H9 (cell line): ENCODE results near the gene BCAS3. TPM values are rescaled to one million over a fixed set of nuclear protein-coding genes. Genes with fewer than 3 reads are reported as not detected.
"Not testable (repeated sequence)": the region's sequence is repeated elsewhere in the genome, so short reads cannot be mapped to it uniquely, and the experiment has no call there.

Experiments
- DNase-seq: peaks from one replicate; pipeline ENCODE4 v3.0.0-alpha.2; 2017
- H2AFZ ChIP-seq: one replicate; pipeline ENCODE4 v1.6.1; 2013; ENCODE audit warnings: mild to moderate bottlenecking, low read length, control low read depth, moderate library complexity
- H2AK5ac ChIP-seq: 2 replicates; pipeline ENCODE4 v1.6.1; 2013; ENCODE audit warnings: low read length, control low read depth, mixed read lengths; ENCODE audit not compliant: insufficient read length
- H2BK120ac ChIP-seq: one replicate; pipeline ENCODE4 v1.6.1; 2013; ENCODE audit warnings: low read depth, mild to moderate bottlenecking, low read length, control low read depth, inconsistent platforms; ENCODE audit not compliant: poor library complexity, severe bottlenecking
- H2BK12ac ChIP-seq: 2 replicates; pipeline ENCODE4 v1.6.1; 2013; ENCODE audit warnings: low read length, control low read depth, mixed read lengths, low read depth; ENCODE audit not compliant: insufficient read length
- H2BK15ac ChIP-seq: 2 replicates; pipeline ENCODE4 v1.6.1; 2013; ENCODE audit warnings: low read depth, low read length, control low read depth
- H2BK20ac ChIP-seq: one replicate; pipeline ENCODE4 v1.6.1; 2013; ENCODE audit warnings: low read depth, mild to moderate bottlenecking, low read length, control low read depth, inconsistent platforms; ENCODE audit not compliant: poor library complexity, severe bottlenecking
- H2BK5ac ChIP-seq: 2 replicates; pipeline ENCODE4 v1.6.1; 2013; ENCODE audit warnings: low read length, control low read depth, mixed read lengths; ENCODE audit not compliant: insufficient read length
- H3K14ac ChIP-seq: 2 replicates; pipeline ENCODE4 v1.6.1; 2013; ENCODE audit warnings: low read length, control low read depth; ENCODE audit not compliant: insufficient read depth
- H3K18ac ChIP-seq: 2 replicates; pipeline ENCODE4 v1.6.1; 2013; ENCODE audit warnings: low read depth, mild to moderate bottlenecking, mixed read lengths, low read length, control low read depth; ENCODE audit not compliant: insufficient read length
- H3K23ac ChIP-seq: 2 replicates; pipeline ENCODE4 v1.6.1; 2013; ENCODE audit warnings: low read length, control low read depth, mixed read lengths, low read depth; ENCODE audit not compliant: insufficient read length
- H3K23me2 ChIP-seq: 2 replicates; pipeline ENCODE4 v1.6.1; 2013; ENCODE audit warnings: low read depth, mild to moderate bottlenecking, mixed read lengths, low read length, control low read depth; ENCODE audit not compliant: insufficient read length, poor library complexity, severe bottlenecking
- H3K27ac ChIP-seq: 2 replicates; pipeline ENCODE4 v1.5.1; 2013; ENCODE audit warnings: low read length, control low read depth, mixed read lengths, low read depth; ENCODE audit not compliant: insufficient read length
- H3K27me3 ChIP-seq: 2 replicates; pipeline ENCODE4 v1.6.1; 2013; ENCODE audit warnings: low read length, control low read depth, inconsistent platforms; ENCODE audit not compliant: insufficient read depth
- H3K4ac ChIP-seq: 2 replicates; pipeline ENCODE4 v1.6.1; 2013; ENCODE audit warnings: low read depth, mild to moderate bottlenecking, control low read depth, inconsistent platforms, low read length, moderate library complexity
- H3K4me1 ChIP-seq: 2 replicates; pipeline ENCODE4 v1.6.1; 2013; ENCODE audit warnings: low read length, control low read depth, inconsistent platforms; ENCODE audit not compliant: insufficient read depth
- H3K4me2 ChIP-seq: 2 replicates; pipeline ENCODE4 v1.6.1; 2013; ENCODE audit warnings: low read length, control low read depth, mixed read lengths; ENCODE audit not compliant: insufficient read length, insufficient read depth
- H3K56ac ChIP-seq: 2 replicates; pipeline ENCODE4 v1.6.1; 2013; ENCODE audit warnings: low read depth, mild to moderate bottlenecking, mixed read lengths, low read length, control low read depth; ENCODE audit not compliant: insufficient read length
- H3K79me1 ChIP-seq: 2 replicates; pipeline ENCODE4 v1.6.1; 2013; ENCODE audit warnings: low read depth, mild to moderate bottlenecking, moderate library complexity, low read length, control low read depth, inconsistent platforms; ENCODE audit not compliant: insufficient read depth, poor library complexity, severe bottlenecking
- H3K79me2 ChIP-seq: 2 replicates; pipeline ENCODE4 v1.6.1; 2013; ENCODE audit warnings: low read length, control low read depth, inconsistent platforms; ENCODE audit not compliant: insufficient read depth
- H3K9ac ChIP-seq: 2 replicates; pipeline ENCODE4 v1.6.1; 2013; ENCODE audit warnings: low read length, control low read depth, mixed read lengths; ENCODE audit not compliant: insufficient read length; ENCODE audit errors: extremely low read depth
- H3K9me3 ChIP-seq: one replicate; pipeline ENCODE4 v1.6.1; 2013; ENCODE audit warnings: low read depth, low read length, inconsistent platforms; ENCODE audit not compliant: control insufficient read depth
- H3T11ph ChIP-seq: one replicate; pipeline ENCODE4 v1.6.1; 2013; ENCODE audit warnings: mild to moderate bottlenecking, low read length, control low read depth, inconsistent platforms
- H4K20me1 ChIP-seq: one replicate; pipeline ENCODE4 v1.6.1; 2013; ENCODE audit not compliant: control insufficient read depth, insufficient read length, insufficient read depth
- H4K5ac ChIP-seq: 2 replicates; pipeline ENCODE4 v1.6.1; 2013; ENCODE audit warnings: low read depth, mild to moderate bottlenecking, mixed read lengths, low read length, control low read depth; ENCODE audit not compliant: insufficient read length
- H4K8ac ChIP-seq: replicated peaks from 2 replicates; pipeline ENCODE4 v1.6.1; 2013; ENCODE audit warnings: low read length, control low read depth, mixed read lengths, low read depth; ENCODE audit not compliant: insufficient read length
- H4K91ac ChIP-seq: 2 replicates; pipeline ENCODE4 v1.6.1; 2013; ENCODE audit warnings: low read depth, mild to moderate bottlenecking, moderate library complexity, mixed read lengths, low read length, control low read depth; ENCODE audit not compliant: insufficient read length
- H3K27ac Mint-ChIP-seq, 3 experiments: 2 replicates in 2 of 3; 3 replicates in 1 of 3; pipeline ENCODE4 v1.8.0; 2020 to 2021; ENCODE audit warnings: mixed read lengths in 3 of 3, mild to moderate bottlenecking in 1 of 3, moderate library complexity in 1 of 3
- H3K27me3 Mint-ChIP-seq: 2 replicates; pipeline ENCODE4 v1.8.0; 2021; ENCODE audit warnings: low read depth, mild to moderate bottlenecking, moderate library complexity, mixed read lengths
- H3K36me3 Mint-ChIP-seq, 3 experiments: 2 replicates in 2 of 3; 3 replicates in 1 of 3; pipeline ENCODE4 v1.8.0; 2020 to 2021; ENCODE audit warnings: low read depth in 3 of 3, mixed read lengths in 3 of 3; ENCODE audit not compliant: insufficient read depth in 1 of 3
- H3K4me1 Mint-ChIP-seq, 2 experiments: 2 replicates each; pipeline ENCODE4 v1.8.0; 2020; ENCODE audit warnings: mixed read lengths in 2 of 2
- H3K4me3 Mint-ChIP-seq, 2 experiments: 2 replicates in 1 of 2; 3 replicates in 1 of 2; pipeline ENCODE4 v1.8.0; 2020 to 2021; ENCODE audit warnings: mild to moderate bottlenecking in 2 of 2, mixed read lengths in 2 of 2, moderate library complexity in 1 of 2
- H3K9me3 Mint-ChIP-seq, 2 experiments: 2 replicates in 1 of 2; 3 replicates in 1 of 2; pipeline ENCODE4 v1.8.0; 2020; ENCODE audit warnings: mild to moderate bottlenecking in 2 of 2, mixed read lengths in 2 of 2, moderate library complexity in 1 of 2
- CTCF ChIP-seq: fragments of 200-600 bp; sonication (generic); conservative IDR thresholded peaks from 3 replicates; pipeline ENCODE4 v1.8.0; 2021; ENCODE audit warnings: antibody characterized with exemption, mild to moderate bottlenecking
- WGBS: extraction: QIAGEN DNeasy Blood & Tissue Kit; methylation state at CpG from one replicate; pipeline ENCODE4 v1.1.7; 2013; ENCODE audit warnings: missing lambda C conversion rate, low lambda C conversion rate, mixed read lengths; ENCODE audit not compliant: insufficient read length; ENCODE audit errors: extremely low coverage; 5-methylcytosine and 5-hydroxymethylcytosine counted together
- total RNA-seq: library from RNA; stranded (reverse); gene quantifications from 2 replicates; pipeline ENCODE4 v1.2.1, GENCODE V29; 2021

The BCAS3 gene
- total RNA-seq, 1 experiment from 2014 or later = 22.4 TPM

GRCh38 chr17:60759756-60760155 is 82.1 kb downstream of the BCAS3 start:
- H3K27ac Mint-ChIP-seq = no peak overlapping the region
- Histone ChIP-seq H4K5ac (no peak overlapping the region), H3K56ac (no peak overlapping the region)

GRCh38 chr17:60761301-60761700 is 83.7 kb downstream of the BCAS3 start:
- not testable (repeated sequence) for H4K20me1 ChIP-seq, H4K91ac ChIP-seq, H3K9me3 ChIP-seq, H3K14ac ChIP-seq, H3K27ac ChIP-seq, H3K27me3 ChIP-seq, H4K8ac ChIP-seq, H3K9ac ChIP-seq, H3K23me2 ChIP-seq, H3K9me3 Mint-ChIP-seq, H3K4me1 ChIP-seq, H3K4me2 ChIP-seq, H4K5ac ChIP-seq, H3K56ac ChIP-seq, H2AK5ac ChIP-seq, H3K23ac ChIP-seq, H3K18ac ChIP-seq, H2BK20ac ChIP-seq, H2BK12ac ChIP-seq, H2BK120ac ChIP-seq, H2BK5ac ChIP-seq, H3K36me3 Mint-ChIP-seq, H3K79me1 ChIP-seq, H3K4me3 Mint-ChIP-seq, H3K79me2 ChIP-seq, H3K27me3 Mint-ChIP-seq, H3T11ph ChIP-seq, DNase-seq, H3K4me1 Mint-ChIP-seq, H2BK15ac ChIP-seq, H3K27ac Mint-ChIP-seq, H2AFZ ChIP-seq, H3K4ac ChIP-seq
- WGBS = no CpG with 5 or more reads among the region's 6 CpGs

More at GRCh38 chr17:60759756-60760155, 82.1 kb downstream of the BCAS3 start:
- Mint-ChIP-seq H3K4me1 (0 out of 4 replicates have a peak, but pooled peaks cover 0 to 2% of the 10 kb centered on the region in 2 experiments), H3K27me3 (no peaks in the 10 kb centered on the region), H3K36me3 (peaks cover 0 to 4% (median 4%) of the 10 kb centered on the region in 3 experiments; a peak in 2 of 7 replicates), H3K9me3 (peaks cover 0 to 6% of the 10 kb centered on the region in 2 experiments; a peak in 2 of 5 replicates), H3K4me3 (no peak overlapping the region)
- no peak for TF ChIP-seq CTCF
- H3K18ac ChIP-seq = no peak overlapping the region
- H3K23me2 ChIP-seq = no peaks in the 10 kb centered on the region
- no peaks in the 10 kb centered on the region for H4K20me1 ChIP-seq
- no peaks in the 10 kb centered on the region for H3K27me3 ChIP-seq
- H4K91ac ChIP-seq = no peak overlapping the region
- no peak overlapping the region for H3K4me2 ChIP-seq
- no peaks in the 10 kb centered on the region for H3K79me1 ChIP-seq
- H4K8ac ChIP-seq = no peak overlapping the region
- H3K23ac ChIP-seq = no peak overlapping the region
- no peak overlapping the region for H2BK15ac ChIP-seq
- no peak overlapping the region for H3K14ac ChIP-seq
- H2BK12ac ChIP-seq = no peak overlapping the region
- no peak overlapping the region for H3K27ac ChIP-seq
- no peak overlapping the region for H2BK5ac ChIP-seq
- no peaks in the 10 kb centered on the region for H3K9me3 ChIP-seq
- H2AK5ac ChIP-seq = no peak overlapping the region
- no peak for DNase-seq
- no peaks in the 10 kb centered on the region for H3K4me1 ChIP-seq
- no peak overlapping the region for H3K4ac ChIP-seq
- H3K79me2 ChIP-seq = no peaks in the 10 kb centered on the region
- no peak overlapping the region for H3T11ph ChIP-seq
- no peak overlapping the region for H2BK120ac ChIP-seq
- H2AFZ ChIP-seq = no peak overlapping the region
- no peak overlapping the region for H3K9ac ChIP-seq
- no peak overlapping the region for H2BK20ac ChIP-seq
